GM18907 (cell line): ENCODE measurements around the gene TFB1M.
A peak's percentile ranks its signal among the peaks of the same experiment; 100 is the strongest.
"Not testable (repeated sequence)": the region's sequence is repeated elsewhere in the genome, so short reads cannot be mapped to it uniquely, and the experiment has no call there.

Experiments used
- ATAC-seq: cut with Tn5 transposase; IDR thresholded peaks from one replicate; pipeline ENCODE4 v1.9.1; 2021; ENCODE audit warnings: mild to moderate bottlenecking, moderate library complexity; ENCODE audit not compliant: unreplicated experiment

Gene TFB1M

GRCh38 chr6:155306958-155307357 is 7.3 kb downstream of the TFB1M start:
- no peak for ATAC-seq

GRCh38 chr6:155303361-155303870 is 10.9 kb downstream of the TFB1M start:
- no peak for ATAC-seq

GRCh38 chr6:155301867-155302266 is 12.4 kb downstream of the TFB1M start:
- no peak for ATAC-seq

GRCh38 chr6:155297669-155298068 is 16.6 kb downstream of the TFB1M start:
- no peak for ATAC-seq

GRCh38 chr6:155292711-155293110 is 21.6 kb downstream of the TFB1M start:
- no peak for ATAC-seq

GRCh38 chr6:155291291-155291690 is 23.0 kb downstream of the TFB1M start:
- no peak for ATAC-seq

GRCh38 chr6:155290491-155290890 is 23.8 kb downstream of the TFB1M start:
- no peak for ATAC-seq

- ATAC-seq: no peak
Measured at GRCh38 chr6:155287762-155288161, 26.5 kb downstream of the TFB1M start.

GRCh38 chr6:155284775-155285174 is 29.5 kb downstream of the TFB1M start:
- ATAC-seq: no peak

- no peak for ATAC-seq
Measured at GRCh38 chr6:155278319-155279049, 35.8 kb downstream of the TFB1M start.

- ATAC-seq: no peak
Measured at GRCh38 chr6:155276638-155277037, 37.6 kb downstream of the TFB1M start.

GRCh38 chr6:155275808-155276480 is 38.3 kb downstream of the TFB1M start:
- ATAC-seq: no peak

GRCh38 chr6:155274533-155274932 is 39.8 kb downstream of the TFB1M start:
- no peak for ATAC-seq

GRCh38 chr6:155274106-155274505 is 40.2 kb downstream of the TFB1M start:
- ATAC-seq: no peak

GRCh38 chr6:155273431-155273830 is 40.9 kb downstream of the TFB1M start:
- peak; percentile 53 for ATAC-seq

GRCh38 chr6:155272353-155273232 is 41.7 kb downstream of the TFB1M start:
- no peak for ATAC-seq

- no peak for ATAC-seq
Measured at GRCh38 chr6:155271145-155271544, 43.1 kb downstream of the TFB1M start.

- no peak for ATAC-seq
Measured at GRCh38 chr6:155270561-155271091, 43.7 kb downstream of the TFB1M start.

- ATAC-seq: no peak
Measured at GRCh38 chr6:155269765-155270164, 44.5 kb downstream of the TFB1M start.

GRCh38 chr6:155268088-155268867 is 46.0 kb downstream of the TFB1M start:
- ATAC-seq: not testable (repeated sequence)
